ENCODE results near the gene TSPAN3. TPM values are rescaled to one million over a fixed set of nuclear protein-coding genes. Genes with fewer than 3 reads are reported as not detected.

TSPAN3 gene
- total RNA-seq, 1 donor from 2014 or later, result 359 TPM

DNA sequence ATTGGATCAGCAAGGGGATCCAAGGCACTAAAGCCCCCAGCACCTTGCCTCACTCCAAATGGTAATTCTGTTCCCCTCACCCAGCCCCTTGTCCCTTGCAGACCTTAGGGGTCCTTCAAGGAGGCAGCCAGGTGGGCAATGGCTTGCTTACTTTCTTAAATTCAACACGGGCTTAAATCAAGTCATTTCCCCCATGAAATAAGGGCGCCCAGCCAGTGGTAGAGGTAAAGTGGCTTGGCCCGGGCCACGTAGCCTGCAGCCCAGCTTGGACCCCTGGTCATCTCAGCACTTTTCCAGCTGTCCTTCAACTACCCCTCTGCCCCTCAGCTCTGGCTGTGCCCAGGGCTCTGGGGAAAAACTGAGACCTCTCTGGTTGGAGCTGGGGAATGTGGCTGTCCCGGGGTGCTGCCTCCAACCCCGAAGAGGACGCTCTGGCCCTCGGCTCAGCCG, 74.8 kb downstream of the TSPAN3 start:
- peak overlapping the region; percentile 51 for H3K27ac ChIP-seq

DNA sequence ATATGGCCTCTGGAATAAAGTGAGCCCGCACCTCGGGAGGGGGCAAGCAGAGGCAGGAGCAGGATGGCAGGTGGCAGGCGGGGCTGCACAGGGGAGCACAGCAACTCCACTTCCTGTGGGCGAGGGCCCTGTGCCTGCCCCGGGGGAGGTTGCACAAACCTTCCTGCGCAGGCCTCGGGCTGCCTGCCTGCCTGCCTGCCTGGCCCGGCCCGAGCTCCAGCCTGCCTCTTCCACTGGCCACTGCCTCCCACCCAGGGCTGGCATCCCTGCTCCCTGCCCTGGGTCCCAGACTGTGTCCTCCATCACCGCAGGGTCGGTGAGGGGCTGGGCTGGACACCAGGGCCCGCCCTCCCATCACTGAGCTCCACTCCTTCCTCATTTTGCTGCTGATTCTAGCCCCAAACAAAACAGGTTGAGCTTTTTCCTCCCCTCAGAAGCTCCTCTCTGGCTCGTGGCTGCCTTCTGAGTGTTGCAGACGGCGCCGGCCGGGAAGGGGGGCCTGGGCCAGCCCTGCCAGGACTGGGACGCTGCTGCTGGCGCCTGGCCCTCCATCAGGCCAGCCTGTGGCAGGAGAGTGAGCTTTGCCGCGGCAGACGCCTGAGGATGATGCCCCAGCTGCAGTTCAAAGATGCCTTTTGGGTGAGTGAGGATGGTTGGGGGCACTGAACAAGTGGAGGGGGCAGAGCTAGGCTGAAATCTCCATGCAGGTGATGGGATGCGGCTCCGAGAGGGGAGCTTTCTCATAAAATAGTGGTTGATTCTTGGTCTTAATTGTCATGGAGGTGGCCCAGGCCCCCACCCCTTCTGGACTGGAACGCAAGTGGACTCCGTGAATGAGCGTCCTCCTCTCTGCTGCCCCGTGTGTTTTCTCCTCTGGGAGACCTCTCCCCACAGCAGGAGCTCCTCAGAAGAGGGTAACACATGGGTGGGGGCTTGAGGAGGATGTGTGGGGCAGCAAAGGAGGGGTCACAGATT, 75.7 kb downstream of the TSPAN3 start, which contains the start of gene PSTPIP1:
PSTPIP1 (plus strand) TSS at position 156 of the 975 bp plus-strand sequence; CDS start at position 604, 448 bp downstream.
- Histone ChIP-seq H3K27ac (peak within 1 kb of the TSS; percentile 77), H3K4me1 (peaks cover 5% of the 10 kb centered on the region), H3K4me3 (peak within 1 kb of the TSS; percentile 42), H3K9me3 (no peaks in the 10 kb centered on the region), H3K27me3 (no peaks in the 10 kb centered on the region), H3K36me3 (no peaks in the 10 kb centered on the region)
- ATAC-seq (peak; percentile 64), DNase-seq (peak; percentile 72)
- intact Hi-C loops (cut with DNase I), result no loop called here
- TF ChIP-seq, protein P1, sequence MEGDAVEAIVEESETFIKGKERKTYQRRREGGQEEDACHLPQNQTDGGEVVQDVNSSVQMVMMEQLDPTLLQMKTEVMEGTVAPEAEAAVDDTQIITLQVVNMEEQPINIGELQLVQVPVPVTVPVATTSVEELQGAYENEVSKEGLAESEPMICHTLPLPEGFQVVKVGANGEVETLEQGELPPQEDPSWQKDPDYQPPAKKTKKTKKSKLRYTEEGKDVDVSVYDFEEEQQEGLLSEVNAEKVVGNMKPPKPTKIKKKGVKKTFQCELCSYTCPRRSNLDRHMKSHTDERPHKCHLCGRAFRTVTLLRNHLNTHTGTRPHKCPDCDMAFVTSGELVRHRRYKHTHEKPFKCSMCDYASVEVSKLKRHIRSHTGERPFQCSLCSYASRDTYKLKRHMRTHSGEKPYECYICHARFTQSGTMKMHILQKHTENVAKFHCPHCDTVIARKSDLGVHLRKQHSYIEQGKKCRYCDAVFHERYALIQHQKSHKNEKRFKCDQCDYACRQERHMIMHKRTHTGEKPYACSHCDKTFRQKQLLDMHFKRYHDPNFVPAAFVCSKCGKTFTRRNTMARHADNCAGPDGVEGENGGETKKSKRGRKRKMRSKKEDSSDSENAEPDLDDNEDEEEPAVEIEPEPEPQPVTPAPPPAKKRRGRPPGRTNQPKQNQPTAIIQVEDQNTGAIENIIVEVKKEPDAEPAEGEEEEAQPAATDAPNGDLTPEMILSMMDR (IDR thresholded peaks at IDR 0.05), result no peak

More for the DNA sequence above, 74.8 kb downstream of the TSPAN3 start:
- peak overlapping the region; percentile 42 for H3K4me3 ChIP-seq
- ATAC-seq (no peak), DNase-seq (no peak)
- intact Hi-C loops (cut with DNase I), result no loop called here
- H3K4me1 ChIP-seq, result peaks cover 5% of the 10 kb centered on the region
- H3K27me3 ChIP-seq, result no peaks in the 10 kb centered on the region
- no peaks in the 10 kb centered on the region for H3K36me3 ChIP-seq
- no peaks in the 10 kb centered on the region for H3K9me3 ChIP-seq
- TF ChIP-seq, protein P1 (IDR thresholded peaks at IDR 0.05), result no peak

DNA sequence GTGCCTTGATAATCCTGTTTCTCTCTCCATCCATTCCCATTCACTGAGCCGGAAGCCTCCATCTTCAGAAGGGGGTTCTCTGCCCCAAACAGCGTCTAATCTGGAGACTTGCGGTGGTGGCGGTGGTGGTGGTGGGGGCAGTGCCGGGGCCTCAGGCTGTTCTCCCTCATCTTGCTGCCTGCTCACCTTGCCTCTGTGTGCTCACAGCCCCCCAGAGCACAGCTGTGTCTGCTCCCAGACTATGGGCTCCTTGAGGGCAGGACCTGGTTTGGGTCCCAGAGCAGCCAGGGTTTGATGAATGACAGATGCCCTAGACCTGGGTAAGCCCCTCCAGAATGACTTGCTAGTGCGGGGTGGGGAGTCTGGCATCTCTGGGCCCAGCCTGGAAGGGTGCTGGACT, 76.4 kb downstream of the TSPAN3 start:
- Histone ChIP-seq H3K27me3 (no peaks in the 10 kb centered on the region), H3K36me3 (no peaks in the 10 kb centered on the region), H3K27ac (peak overlapping the region; percentile 77), H3K9me3 (no peaks in the 10 kb centered on the region), H3K4me1 (peaks cover 5% of the 10 kb centered on the region), H3K4me3 (no peak overlapping the region)
- intact Hi-C loops (cut with DNase I), result no loop called here
- TF ChIP-seq, protein P1 (IDR thresholded peaks at IDR 0.05), result no peak
- DNase-seq, result peak; percentile 46
- ATAC-seq, result no peak

DNA sequence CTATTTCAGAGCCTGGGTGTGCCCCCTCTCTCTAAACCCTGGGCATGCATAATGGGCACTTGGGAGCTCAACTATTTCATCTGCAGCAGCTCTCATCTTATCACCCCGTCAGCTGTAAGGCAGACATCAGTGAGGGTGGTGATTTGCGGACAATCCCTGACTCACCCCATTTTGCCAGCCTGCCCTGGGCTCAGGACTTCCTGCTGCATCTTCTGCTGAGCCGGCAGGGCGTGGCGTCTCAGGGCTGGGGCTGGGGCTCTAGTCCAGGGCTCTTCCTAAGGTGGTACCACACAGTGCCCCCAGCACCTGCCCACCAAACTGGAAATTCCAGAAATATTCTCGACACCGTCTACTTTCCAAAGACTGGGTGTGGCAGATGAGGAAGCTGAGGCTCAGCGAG, 76.9 kb downstream of the TSPAN3 start:
- ATAC-seq (peak; percentile 53), DNase-seq (peak; percentile 69)
- Histone ChIP-seq H3K4me1 (peaks cover 5% of the 10 kb centered on the region), H3K27ac (peak overlapping the region; percentile 77), H3K9me3 (no peaks in the 10 kb centered on the region), H3K4me3 (no peak overlapping the region), H3K27me3 (no peaks in the 10 kb centered on the region), H3K36me3 (no peaks in the 10 kb centered on the region)
- TF ChIP-seq, protein P1 (IDR thresholded peaks at IDR 0.05), result no peak
- intact Hi-C loops (cut with DNase I), result no loop called here

DNA sequence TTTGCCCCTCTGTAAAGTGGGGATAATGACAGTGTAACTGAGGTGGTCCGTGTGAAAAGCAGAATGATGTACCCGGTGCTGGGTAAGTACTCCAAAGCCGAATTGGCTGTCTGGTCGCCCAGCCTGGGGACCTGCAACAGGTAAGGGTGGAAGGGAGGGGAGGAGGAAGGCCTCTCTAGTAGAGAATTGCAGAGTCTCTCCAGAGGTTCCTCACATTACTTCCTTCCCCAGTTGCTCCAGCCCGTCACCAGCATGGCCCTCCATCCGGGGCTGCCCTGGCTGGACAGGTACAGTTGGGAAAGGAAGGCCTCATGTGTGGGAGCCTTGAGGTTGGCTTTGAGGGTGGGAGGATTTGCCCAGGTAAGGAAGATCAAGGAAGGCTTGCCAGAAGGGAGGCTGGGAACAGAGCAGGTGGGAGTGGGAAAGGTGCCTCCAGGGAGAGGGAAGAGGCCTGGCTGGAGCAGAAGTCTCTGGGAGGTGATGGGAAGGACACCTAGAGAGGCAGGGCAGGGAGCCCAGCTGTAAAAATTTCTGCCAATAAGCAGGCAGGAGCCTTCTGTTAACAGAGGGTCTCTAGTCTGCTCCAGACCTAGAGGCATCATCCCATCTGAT, 77.7 kb downstream of the TSPAN3 start:
- intact Hi-C loops (cut with DNase I), result no loop called here
- H3K27ac ChIP-seq, result peak overlapping the region; percentile 30
- DNase-seq (peak; percentile 41), ATAC-seq (no peak)
- TF ChIP-seq, protein P1 (IDR thresholded peaks at IDR 0.05), result no peak
- H3K9me3 ChIP-seq, result no peaks in the 10 kb centered on the region
- peaks cover 11% of the 10 kb centered on the region for H3K4me1 ChIP-seq
- H3K27me3 ChIP-seq, result no peaks in the 10 kb centered on the region
- no peak overlapping the region for H3K4me3 ChIP-seq
- H3K36me3 ChIP-seq, result no peaks in the 10 kb centered on the region

All from upper lobe of right lung (tissue), 1 donor.